Esophagus muscularis mucosa (tissue), 4 donors: ENCODE measurements around the gene SLC4A4. TPM values are rescaled to one million over a fixed set of nuclear protein-coding genes. Genes with fewer than 3 reads are reported as not detected.

Experiments
- DNase-seq: peaks from one replicate; pipeline ENCODE4 v3.0.0-alpha.2; 2017; ENCODE audit errors: extremely low spot score
- H3K27ac ChIP-seq, 4 donors: fragments of 200-600 bp; sonication (generic); replicated peaks in 1 of 4; 1 replicate in 3 of 4; 2 replicates in 1 of 4; pipeline ENCODE4 v1.5.1; 2016 to 2019; ENCODE audit warnings: mild to moderate bottlenecking in 1 of 4
- H3K27me3 ChIP-seq, 4 donors: fragments of 200-600 bp; sonication (generic); one replicate each; pipeline versions ENCODE4 v1.5.1 to v1.6.0; 2016 to 2019
- H3K36me3 ChIP-seq, 4 donors: fragments of 200-600 bp; sonication (generic); one replicate each; pipeline ENCODE4 v1.5.1; 2016 to 2019
- H3K4me1 ChIP-seq, 4 donors: fragments of 200-600 bp; sonication (generic); one replicate each; pipeline ENCODE4 v1.5.1; 2016 to 2019
- H3K4me3 ChIP-seq, 4 donors: fragments of 200-600 bp; sonication (generic); 1 replicate in 2 of 4; 2 replicates in 2 of 4; pipeline ENCODE4 v1.5.1; 2016 to 2019; ENCODE audit warnings: mild to moderate bottlenecking in 4 of 4, moderate library complexity in 1 of 4
- H3K9me3 ChIP-seq, 4 donors: fragments of 200-600 bp; sonication (generic); 1 replicate in 3 of 4; 2 replicates in 1 of 4; pipeline ENCODE4 v1.5.1; 2016 to 2019
- EP300 ChIP-seq: sonication (generic); formaldehyde crosslinking; IDR thresholded peaks from one replicate; pipeline ENCODE4 v1.6.1; 2017; ENCODE audit warnings: antibody characterized with exemption
- POLR2A ChIP-seq: fragments of 450-650 bp; IDR thresholded peaks from one replicate; pipeline ENCODE4 v1.6.1; 2017; ENCODE audit warnings: antibody characterized with exemption, moderate library complexity, mild to moderate bottlenecking, low read depth
- POLR2AphosphoS5 ChIP-seq, 2 donors: sonication (generic); formaldehyde crosslinking; IDR thresholded peaks; one replicate each; pipeline ENCODE4 v1.6.1; 2017; ENCODE audit warnings: antibody characterized with exemption in 2 of 2
- WGBS: methylation state at CpG from one replicate; pipeline ENCODE4 v1.1.5; 2018; 5-methylcytosine and 5-hydroxymethylcytosine counted together
- intact Hi-C: fragments of 100-400 bp; cut with DNase I; formaldehyde crosslinking; loops from one replicate; pipeline ENCODE4 v1.15.1; 2023
- total RNA-seq, 4 donors: library from RNA; depleted of rRNA; stranded (reverse); fragments of >200 nt; gene quantifications; one replicate each; pipeline versions ENCODE4 v1.1.0 to v1.2.1, GENCODE V29; 2016
- TF ChIP-seq, protein P1 (sequence below), 3 experiments: fragments of 200-600 bp in 2 of 3; fragments of 450-650 bp in 1 of 3; sonication (generic) in 2 of 3; IDR thresholded peaks; one replicate each; pipeline ENCODE4 v1.5.1; 2017 to 2019; ENCODE audit warnings: antibody characterized with exemption in 3 of 3, mild to moderate bottlenecking in 2 of 3, moderate library complexity in 1 of 3

SLC4A4 gene
- total RNA-seq, 4 donors from 2014 or later, result 1.2 to 4.8 (median 2.7) TPM

DNA sequence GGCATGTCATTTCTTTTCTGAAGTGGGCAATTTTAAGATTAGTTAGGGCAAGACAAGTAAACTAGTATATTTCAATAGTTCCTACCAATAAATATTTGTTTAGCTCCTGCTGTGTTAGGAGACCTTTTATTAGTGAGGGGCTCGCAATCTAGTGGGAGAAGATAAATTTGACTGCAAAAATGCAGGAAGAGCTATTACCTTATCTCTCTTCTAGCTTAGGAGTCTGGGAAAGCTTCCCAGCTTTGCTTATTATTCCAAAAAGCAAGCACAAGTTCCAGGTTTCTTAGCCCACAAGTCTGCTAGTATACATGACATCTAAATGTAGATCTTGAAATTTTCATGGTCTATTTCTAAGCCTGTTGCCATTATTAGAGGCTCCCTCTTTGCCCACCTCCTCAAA, 254.0 kb downstream of the SLC4A4 start:
- H3K9me3 ChIP-seq, result no peaks in the 10 kb centered on the region
- H3K27ac ChIP-seq, result no peak overlapping the region
- TF ChIP-seq, protein P1, sequence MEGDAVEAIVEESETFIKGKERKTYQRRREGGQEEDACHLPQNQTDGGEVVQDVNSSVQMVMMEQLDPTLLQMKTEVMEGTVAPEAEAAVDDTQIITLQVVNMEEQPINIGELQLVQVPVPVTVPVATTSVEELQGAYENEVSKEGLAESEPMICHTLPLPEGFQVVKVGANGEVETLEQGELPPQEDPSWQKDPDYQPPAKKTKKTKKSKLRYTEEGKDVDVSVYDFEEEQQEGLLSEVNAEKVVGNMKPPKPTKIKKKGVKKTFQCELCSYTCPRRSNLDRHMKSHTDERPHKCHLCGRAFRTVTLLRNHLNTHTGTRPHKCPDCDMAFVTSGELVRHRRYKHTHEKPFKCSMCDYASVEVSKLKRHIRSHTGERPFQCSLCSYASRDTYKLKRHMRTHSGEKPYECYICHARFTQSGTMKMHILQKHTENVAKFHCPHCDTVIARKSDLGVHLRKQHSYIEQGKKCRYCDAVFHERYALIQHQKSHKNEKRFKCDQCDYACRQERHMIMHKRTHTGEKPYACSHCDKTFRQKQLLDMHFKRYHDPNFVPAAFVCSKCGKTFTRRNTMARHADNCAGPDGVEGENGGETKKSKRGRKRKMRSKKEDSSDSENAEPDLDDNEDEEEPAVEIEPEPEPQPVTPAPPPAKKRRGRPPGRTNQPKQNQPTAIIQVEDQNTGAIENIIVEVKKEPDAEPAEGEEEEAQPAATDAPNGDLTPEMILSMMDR (IDR thresholded peaks at IDR 0.05), result no peak
- no peak for TF ChIP-seq POLR2A
- no peak for TF ChIP-seq EP300
- TF ChIP-seq POLR2AphosphoS5 (IDR thresholded peaks at IDR 0.05), result no peak
- H3K4me3 ChIP-seq, result no peak overlapping the region
- H3K27me3 ChIP-seq, result no peaks in the 10 kb centered on the region
- H3K4me1 ChIP-seq, result no peaks in the 10 kb centered on the region
- DNase-seq, result no peak
- intact Hi-C loops, result no loop called here
- H3K36me3 ChIP-seq, result no peaks in the 10 kb centered on the region
- 67% methylated on average over 1 of the region's 1 CpG for WGBS

DNA sequence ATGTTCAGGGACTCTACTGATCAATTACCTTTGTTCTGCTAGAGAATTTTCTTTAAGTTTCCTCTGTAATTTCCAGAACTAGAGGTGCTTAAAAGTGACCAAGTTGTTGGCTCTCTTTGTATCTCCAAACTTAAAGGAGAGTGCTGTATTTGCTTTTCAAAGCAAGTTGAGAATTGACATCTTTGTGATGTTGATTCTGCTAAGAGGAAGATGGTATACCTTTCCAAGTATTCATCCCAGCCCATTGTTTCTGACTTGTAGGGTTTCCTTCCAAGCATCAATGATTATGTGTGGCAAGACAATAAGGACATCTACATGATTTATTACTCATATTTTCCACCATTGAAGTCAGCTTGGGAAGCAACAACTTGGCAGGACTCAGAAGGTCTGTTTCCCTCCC, 254.5 kb downstream of the SLC4A4 start:
- no peak for DNase-seq
- intact Hi-C loops, result no loop called here
- no peaks in the 10 kb centered on the region for H3K4me1 ChIP-seq
- no peak overlapping the region for H3K27ac ChIP-seq
- no peak for TF ChIP-seq EP300
- TF ChIP-seq POLR2A, result no peak
- TF ChIP-seq POLR2AphosphoS5 (IDR thresholded peaks at IDR 0.05), result no peak
- TF ChIP-seq, protein P1 (IDR thresholded peaks at IDR 0.05), result no peak
- no peaks in the 10 kb centered on the region for H3K27me3 ChIP-seq
- no peaks in the 10 kb centered on the region for H3K9me3 ChIP-seq
- H3K4me3 ChIP-seq, result no peak overlapping the region
- H3K36me3 ChIP-seq, result no peaks in the 10 kb centered on the region

DNA sequence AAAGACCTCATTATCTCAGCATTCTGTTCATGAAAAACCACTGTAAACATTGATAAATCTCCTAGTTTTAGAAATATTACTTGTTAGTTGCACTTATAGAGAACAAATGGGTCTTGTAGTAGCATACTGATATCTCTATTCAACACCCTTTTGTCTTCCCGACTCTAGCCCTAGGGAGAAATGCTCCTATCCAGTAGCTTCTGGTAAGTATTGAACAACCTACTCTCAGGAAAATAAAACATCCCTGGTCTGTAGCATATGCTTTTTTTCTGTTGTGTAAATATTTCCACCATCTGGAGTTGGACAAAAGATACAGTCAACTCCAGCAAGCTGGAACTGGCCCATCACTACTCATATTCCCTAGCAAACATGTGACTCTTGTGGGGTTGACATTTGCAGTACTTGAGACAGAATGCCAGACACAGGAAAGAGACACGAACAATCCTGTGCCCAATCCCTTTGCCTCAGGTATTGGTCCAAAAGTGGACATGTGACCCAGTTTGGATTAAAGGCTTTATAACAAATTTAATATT, 256.8 kb downstream of the SLC4A4 start:
- WGBS, result 67% methylated on average over 2 of the region's 2 CpGs
- Histone ChIP-seq H3K4me3 (no peak overlapping the region), H3K4me1 (no peaks in the 10 kb centered on the region), H3K27me3 (no peaks in the 10 kb centered on the region), H3K9me3 (no peaks in the 10 kb centered on the region), H3K36me3 (no peaks in the 10 kb centered on the region), H3K27ac (no peak overlapping the region)
- TF ChIP-seq POLR2A (no peak), POLR2AphosphoS5 (IDR thresholded peaks at IDR 0.05) (no peak), EP300 (no peak)
- TF ChIP-seq, protein P1 (IDR thresholded peaks at IDR 0.05), result no peak
- DNase-seq, result no peak
- intact Hi-C loops, result no loop called here

DNA sequence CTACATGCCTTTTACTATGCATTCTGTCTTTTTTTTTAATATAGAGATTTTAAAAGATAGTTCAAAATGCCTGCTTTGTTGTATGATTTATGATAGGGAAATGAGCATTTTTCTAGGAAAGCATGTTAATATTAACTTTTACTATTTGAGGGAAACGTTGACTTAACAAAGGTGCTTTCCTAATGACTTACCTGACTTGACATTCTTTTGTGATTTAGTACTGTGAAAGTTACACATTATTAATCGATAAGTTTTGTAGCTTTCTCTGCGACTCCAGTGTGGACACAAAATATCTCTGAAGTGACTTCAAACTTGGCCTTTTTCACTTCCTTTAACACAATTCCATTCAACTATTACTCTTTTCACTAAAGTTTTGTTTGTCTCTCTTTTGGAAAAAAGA, 260.8 kb downstream of the SLC4A4 start:
- intact Hi-C loops, result no loop called here
- no peak for TF ChIP-seq POLR2AphosphoS5 (IDR thresholded peaks at IDR 0.05)
- TF ChIP-seq, protein P1 (IDR thresholded peaks at IDR 0.05), result no peak
- no peak for TF ChIP-seq POLR2A
- no peaks in the 10 kb centered on the region for H3K36me3 ChIP-seq
- H3K27me3 ChIP-seq, result no peaks in the 10 kb centered on the region
- no peaks in the 10 kb centered on the region for H3K4me1 ChIP-seq
- no peak for DNase-seq
- no peak overlapping the region for H3K27ac ChIP-seq
- no peak overlapping the region for H3K4me3 ChIP-seq
- 78% methylated on average over 3 of the region's 3 CpGs for WGBS
- H3K9me3 ChIP-seq, result no peaks in the 10 kb centered on the region

DNA sequence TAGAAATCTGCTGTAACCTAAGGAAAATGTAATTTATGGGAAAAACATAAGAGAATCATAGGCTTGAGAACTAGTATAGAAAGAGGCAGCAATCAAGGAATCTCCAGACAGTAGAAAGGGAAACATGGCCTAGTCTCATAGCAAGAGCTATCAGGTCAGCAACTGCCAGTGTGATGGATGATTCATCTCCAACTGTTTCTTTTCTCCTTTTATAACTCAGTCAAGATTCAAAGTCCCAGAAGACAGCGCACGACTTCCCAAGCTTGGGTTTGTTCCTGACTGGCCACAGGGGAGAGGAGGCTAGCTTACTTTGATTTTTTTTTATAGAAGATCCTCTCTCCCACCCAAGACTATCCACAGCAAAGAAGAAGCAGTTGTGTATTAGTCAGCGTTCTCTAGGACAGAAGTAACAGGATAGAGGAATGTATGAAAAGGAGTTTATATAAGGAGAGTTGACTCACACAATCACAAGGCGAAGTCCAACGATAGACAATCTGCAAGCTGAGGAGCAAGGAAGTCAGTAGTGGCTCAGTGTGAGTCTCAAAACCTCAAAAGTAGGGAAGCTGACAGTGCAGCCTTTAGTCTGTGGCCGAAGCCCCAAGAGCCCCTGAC, 263.6 kb downstream of the SLC4A4 start:
- DNase-seq, result no peak
- Histone ChIP-seq H3K4me1 (no peaks in the 10 kb centered on the region), H3K9me3 (no peaks in the 10 kb centered on the region), H3K27me3 (no peaks in the 10 kb centered on the region), H3K27ac (no peak overlapping the region), H3K4me3 (no peak overlapping the region), H3K36me3 (no peaks in the 10 kb centered on the region)
- 75% methylated on average over 6 of the region's 6 CpGs for WGBS
- intact Hi-C loops, result no loop called here
- TF ChIP-seq POLR2AphosphoS5 (IDR thresholded peaks at IDR 0.05) (no peak), POLR2A (no peak), EP300 (no peak)
- TF ChIP-seq, protein P1 (IDR thresholded peaks at IDR 0.05), result no peak
